GM12878 (cell line): ENCODE results near the gene OCLN. TPM values are rescaled to one million over a fixed set of nuclear protein-coding genes. Genes with fewer than 3 reads are reported as not detected.

Experiments
- ATAC-seq: fragments of 200-7000 bp; cut with Tn5 transposase; 3 replicates; pipeline ENCODE4 v1.9.1; 2020; ENCODE audit warnings: mild to moderate bottlenecking, moderate library complexity
- BruUV-seq: library from RNA; stranded (reverse); fragments of 400-500 nt; replicated peaks from 2 replicates; lab custom pipeline; 2021; lab: Mats Ljungman, UMichigan
- CTCF ChIA-PET: fragments of 300-600 bp; sonication (Branson Sonifier 250); formaldehyde crosslinking; extraction: SDS; loops from one replicate; lab custom pipeline; 2021; ENCODE audit warnings: inconsistent platforms; lab: Yijun Ruan, JAX
- POLR2A ChIA-PET: fragments of 350-600 bp; formaldehyde crosslinking; extraction: SDS; loops from one replicate; lab custom pipeline; 2021; ENCODE audit warnings: inconsistent platforms; lab: Charles Lee
- RAD21 ChIA-PET: fragments of 300-600 bp; sonication (Branson Sonifier 250); formaldehyde crosslinking; loops from one replicate; lab custom pipeline; 2023; ENCODE audit warnings: antibody characterized with exemption; ENCODE audit not compliant: unreplicated experiment; lab: Charles Lee
- SMC1A ChIA-PET: fragments of 300-600 bp; sonication (Branson Sonifier 250); formaldehyde crosslinking; loops from one replicate; lab custom pipeline; 2023; ENCODE audit not compliant: unreplicated experiment, uncharacterized antibody; lab: Charles Lee
- DNase-seq: peaks from one replicate; pipeline ENCODE4 v3.0.0-alpha.2; 2011; ENCODE audit warnings: low read depth, low spot score
- FAIRE-seq: peaks from 3 replicates; lab custom pipeline; 2011; peaks lifted over from hg19 to GRCh38; lab: Jason Lieb, UNC
- H2AFZ ChIP-seq: 2 replicates; pipeline ENCODE4 v1.6.0; 2011; ENCODE audit warnings: low read depth, low read length, control low read depth; ENCODE audit not compliant: control insufficient read depth
- H3K27ac ChIP-seq: 2 replicates; pipeline ENCODE4 v1.5.1; 2011; ENCODE audit warnings: control low read depth; ENCODE audit not compliant: control insufficient read depth, insufficient read depth
- H3K27me3 ChIP-seq, 2 experiments: replicated peaks in 1 of 2; 2 replicates each; pipeline versions ENCODE4 v1.6.0 to v1.6.1; 2011; ENCODE audit warnings: low read length in 1 of 2; ENCODE audit not compliant: control insufficient read depth in 2 of 2, insufficient read depth in 2 of 2
- H3K36me3 ChIP-seq, 2 experiments: 2 replicates each; pipeline ENCODE4 v1.5.1; 2011; ENCODE audit warnings: low read length in 1 of 2; ENCODE audit not compliant: control insufficient read depth in 2 of 2, insufficient read depth in 2 of 2
- H3K4me1 ChIP-seq: 2 replicates; pipeline ENCODE4 v1.6.1; 2011; ENCODE audit warnings: mild to moderate bottlenecking, low read length, moderate library complexity, mixed read lengths; ENCODE audit not compliant: control insufficient read depth, insufficient read depth
- H3K4me2 ChIP-seq: 2 replicates; pipeline ENCODE4 v1.6.0; 2011; ENCODE audit warnings: control low read depth; ENCODE audit not compliant: control insufficient read depth, insufficient read depth
- H3K4me3 ChIP-seq: fragments of 200-600 bp; sonication (generic); 2 replicates; pipeline ENCODE4 v1.5.1; 2016
- H3K79me2 ChIP-seq: 2 replicates; pipeline ENCODE4 v1.6.0; 2011; ENCODE audit warnings: low read length; ENCODE audit not compliant: control insufficient read depth, insufficient read depth
- H3K9ac ChIP-seq: 2 replicates; pipeline ENCODE4 v1.8.0; 2011; ENCODE audit warnings: low read length, control low read depth, mixed read lengths; ENCODE audit not compliant: control insufficient read depth, insufficient read depth
- H3K9me3 ChIP-seq: replicated peaks from 3 replicates; pipeline ENCODE4 v1.5.1; 2011; ENCODE audit warnings: mild to moderate bottlenecking, low read length; ENCODE audit not compliant: control insufficient read depth, insufficient read depth
- H4K20me1 ChIP-seq: 2 replicates; pipeline ENCODE4 v1.6.0; 2011; ENCODE audit not compliant: control insufficient read depth, insufficient read depth
- CBFB ChIP-seq: IDR thresholded peaks from 2 replicates; pipeline ENCODE4 v1.6.1; 2016; ENCODE audit warnings: antibody characterized with exemption, low read depth
- ETV6 ChIP-seq, 2 experiments: fragments of 450-650 bp in 1 of 2; IDR thresholded peaks in 1 of 2; conservative IDR thresholded peaks in 1 of 2; 2 replicates each; pipeline ENCODE4 v1.6.1; 2014; ENCODE audit warnings: antibody characterized with exemption in 1 of 2, borderline replicate concordance in 1 of 2, low read depth in 1 of 2, mild to moderate bottlenecking in 1 of 2, moderate library complexity in 1 of 2
- NFIC ChIP-seq: IDR thresholded peaks from 2 replicates; pipeline ENCODE4 v1.6.1; 2012; ENCODE audit warnings: low read depth, mild to moderate bottlenecking, inconsistent platforms, low read length, moderate library complexity
- POLR2AphosphoS5 ChIP-seq: IDR thresholded peaks from 2 replicates; pipeline ENCODE4 v1.6.1; 2011; ENCODE audit warnings: mild to moderate bottlenecking, low read length, inconsistent platforms
- ZNF24 ChIP-seq: fragments of 450-650 bp; IDR thresholded peaks from 2 replicates; pipeline ENCODE4 v1.6.1; 2017; ENCODE audit warnings: antibody characterized with exemption, mild to moderate bottlenecking
- WGBS: methylation state at CpG from one replicate; pipeline ENCODE4 v1.1.6; 2016; ENCODE audit warnings: low lambda C conversion rate; ENCODE audit not compliant: insufficient replicate concordance, insufficient coverage; ENCODE audit errors: missing lambda C conversion rate; 5-methylcytosine and 5-hydroxymethylcytosine counted together
- in situ Hi-C: fragments of 300-500 bp; cut with MboI; formaldehyde crosslinking; loops from 9 replicates; pipeline ENCODE4 v1.14.3; 2018; ENCODE audit warnings: mixed read lengths
- intact Hi-C: fragments of 100-400 bp; cut with micrococcal nuclease; formaldehyde crosslinking; loops from one replicate; pipeline ENCODE4 v1.14.2; 2022; ENCODE audit not compliant: unreplicated experiment
- polyA plus RNA-seq, 11 experiments: library from polyadenylated mRNA; depleted of rRNA in 4 of 11; unstranded in 6 of 11; stranded (reverse) in 5 of 11; fragments of >200 nt; fragmentation: Nextera tagmentation in 4 of 11; fragmentation: Illumina TruSeq in 1 of 11; extraction: Ambion mirVana in 4 of 11; extraction: Trizol in 1 of 11; gene quantifications; 1 replicate in 1 of 11; 2 replicates in 10 of 11; pipeline versions ENCODE4 v1.2.1 to v1.2.3, GENCODE V29; 2011 to 2016; ENCODE audit warnings: inconsistent platforms in 2 of 11, missing spikeins in 2 of 11, low read depth in 1 of 11
- total RNA-seq, 4 experiments: library from RNA; depleted of rRNA in 3 of 4; stranded (reverse); fragments of >200 nt in 3 of 4; fragmentation: Illumina TruSeq in 1 of 4; extraction: Trizol in 1 of 4; gene quantifications; 2 replicates each; pipeline versions ENCODE4 v1.2.1 to v1.2.3, GENCODE V29; 2013 to 2021
- TF ChIP-seq, protein P1 (sequence below): fragments of 450-650 bp; IDR thresholded peaks from 2 replicates; pipeline ENCODE4 v1.6.1; 2016; ENCODE audit warnings: mild to moderate bottlenecking
- TF ChIP-seq, protein P2 (sequence below): IDR thresholded peaks from 2 replicates; pipeline ENCODE4 v1.6.1; 2011; ENCODE audit warnings: borderline replicate concordance, low read depth, mild to moderate bottlenecking, moderate library complexity, low read length; ENCODE audit not compliant: insufficient read depth, poor library complexity, severe bottlenecking
- TF ChIP-seq, protein P3 (sequence below): IDR thresholded peaks from 2 replicates; pipeline ENCODE4 v1.6.1; 2012; ENCODE audit warnings: low read depth, low read length, improper control_type of control experiment

The OCLN gene
- total and polyA plus RNA-seq, 10 of the 15 experiments (the other 5 are each of a cell fraction or from before 2014, with no cell fraction given) = 2.0 to 26.5 (median 17.0) TPM

DNA sequence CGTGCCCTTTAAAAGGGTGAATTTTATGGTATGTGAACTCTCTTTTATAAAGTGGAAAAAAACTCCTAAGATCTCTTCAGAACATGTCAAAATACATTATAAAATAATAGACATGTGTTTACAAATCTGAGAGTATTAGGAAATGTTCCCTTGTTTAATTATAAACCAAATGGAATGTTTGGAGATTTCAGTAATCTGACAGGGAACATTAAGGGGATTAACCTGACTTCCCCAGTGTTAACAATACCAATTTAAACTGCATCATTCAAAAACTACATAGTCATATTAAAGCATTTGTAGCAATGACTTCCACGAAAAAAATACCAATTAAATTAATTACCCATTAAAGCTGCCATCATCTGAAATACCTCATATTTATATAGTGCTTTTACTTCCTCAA is 1.6 kb upstream of the OCLN start (continued):
- TF ChIP-seq CBFB = no peak
- TF ChIP-seq POLR2AphosphoS5 = no peak
- TF ChIP-seq, protein P1, sequence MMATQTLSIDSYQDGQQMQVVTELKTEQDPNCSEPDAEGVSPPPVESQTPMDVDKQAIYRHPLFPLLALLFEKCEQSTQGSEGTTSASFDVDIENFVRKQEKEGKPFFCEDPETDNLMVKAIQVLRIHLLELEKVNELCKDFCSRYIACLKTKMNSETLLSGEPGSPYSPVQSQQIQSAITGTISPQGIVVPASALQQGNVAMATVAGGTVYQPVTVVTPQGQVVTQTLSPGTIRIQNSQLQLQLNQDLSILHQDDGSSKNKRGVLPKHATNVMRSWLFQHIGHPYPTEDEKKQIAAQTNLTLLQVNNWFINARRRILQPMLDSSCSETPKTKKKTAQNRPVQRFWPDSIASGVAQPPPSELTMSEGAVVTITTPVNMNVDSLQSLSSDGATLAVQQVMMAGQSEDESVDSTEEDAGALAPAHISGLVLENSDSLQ = no peak

DNA sequence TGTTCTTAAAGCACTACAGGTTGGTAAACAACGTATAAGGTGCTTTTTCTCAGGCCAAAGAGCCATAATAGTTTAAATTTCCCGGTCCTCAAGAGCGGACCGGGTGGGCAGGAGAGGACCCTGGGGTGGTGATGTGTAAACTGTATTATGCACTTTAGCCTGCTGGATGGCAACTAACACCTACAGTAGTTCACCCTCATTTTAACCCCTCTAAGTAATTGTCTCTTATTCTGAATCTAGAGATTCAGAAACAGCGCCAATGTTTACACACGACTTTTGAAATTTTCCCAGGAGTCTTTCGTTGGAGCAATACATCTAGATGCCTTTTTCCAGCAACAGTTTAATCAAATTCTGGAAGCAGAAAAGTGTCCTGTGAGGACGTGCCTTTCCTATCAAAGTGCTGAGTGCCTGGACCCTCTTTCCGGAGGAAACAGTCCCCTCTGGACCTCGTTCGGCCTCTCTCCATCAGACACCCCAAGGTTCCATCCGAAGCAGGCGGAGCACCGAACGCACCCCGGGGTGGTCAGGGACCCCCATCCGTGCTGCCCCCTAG is 676 bp upstream of the OCLN start:
- Histone ChIP-seq H3K9ac (peak overlapping the region; percentile 43; the same call in 1 of the 2 replicates), H3K9me3 (no peaks in the 10 kb centered on the region), H2AFZ (peak overlapping the region; percentile 92), H3K36me3 (no peaks in the 10 kb centered on the region), H3K4me3 (peak overlapping the region; percentile 97), H4K20me1 (no peaks in the 10 kb centered on the region), H3K4me2 (peak overlapping the region; percentile 86), H3K79me2 (peaks cover 30% of the 10 kb centered on the region), H3K4me1 (peaks cover 7% of the 10 kb centered on the region; the same call in 1 of the 2 replicates), H3K27me3 (no peaks in the 10 kb centered on the region; a peak in 1 of 4 replicates), H3K27ac (no peak overlapping the region)
- WGBS = 60% methylated on average over 13 of the region's 17 CpGs
- in situ Hi-C loops (no loop called here), intact Hi-C loops (loop anchor here (2.0 to 10.0 kb wide), 4 partner anchors 59 to 397 kb away; partner anchors contain the start of genes MARVELD2 and SLC30A5)
- no TSS peak for BruUV-seq
- RAD21 ChIA-PET = no interaction called here
- CTCF ChIA-PET = no interaction called here
- 0 out of 4 replicates have a peak, but pooled peaks of 1 of the 2 experiments have one; percentile 8 for TF ChIP-seq ETV6 (conservative IDR thresholded peaks at IDR 0.05 in 1 of 2, IDR thresholded peaks at IDR 0.05 in 1 of 2; ENCODE audit: borderline replicate concordance in 1 of 2, low read depth in 1 of 2)
- TF ChIP-seq, protein P2, sequence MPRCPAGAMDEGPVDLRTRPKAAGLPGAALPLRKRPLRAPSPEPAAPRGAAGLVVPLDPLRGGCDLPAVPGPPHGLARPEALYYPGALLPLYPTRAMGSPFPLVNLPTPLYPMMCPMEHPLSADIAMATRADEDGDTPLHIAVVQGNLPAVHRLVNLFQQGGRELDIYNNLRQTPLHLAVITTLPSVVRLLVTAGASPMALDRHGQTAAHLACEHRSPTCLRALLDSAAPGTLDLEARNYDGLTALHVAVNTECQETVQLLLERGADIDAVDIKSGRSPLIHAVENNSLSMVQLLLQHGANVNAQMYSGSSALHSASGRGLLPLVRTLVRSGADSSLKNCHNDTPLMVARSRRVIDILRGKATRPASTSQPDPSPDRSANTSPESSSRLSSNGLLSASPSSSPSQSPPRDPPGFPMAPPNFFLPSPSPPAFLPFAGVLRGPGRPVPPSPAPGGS = no peak
- TF ChIP-seq, protein P3, sequence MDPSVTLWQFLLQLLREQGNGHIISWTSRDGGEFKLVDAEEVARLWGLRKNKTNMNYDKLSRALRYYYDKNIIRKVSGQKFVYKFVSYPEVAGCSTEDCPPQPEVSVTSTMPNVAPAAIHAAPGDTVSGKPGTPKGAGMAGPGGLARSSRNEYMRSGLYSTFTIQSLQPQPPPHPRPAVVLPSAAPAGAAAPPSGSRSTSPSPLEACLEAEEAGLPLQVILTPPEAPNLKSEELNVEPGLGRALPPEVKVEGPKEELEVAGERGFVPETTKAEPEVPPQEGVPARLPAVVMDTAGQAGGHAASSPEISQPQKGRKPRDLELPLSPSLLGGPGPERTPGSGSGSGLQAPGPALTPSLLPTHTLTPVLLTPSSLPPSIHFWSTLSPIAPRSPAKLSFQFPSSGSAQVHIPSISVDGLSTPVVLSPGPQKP = no peak
- TF ChIP-seq NFIC = no peak
- no peak for TF ChIP-seq ZNF24
- DNase-seq = no peak
- ATAC-seq = no peak
- FAIRE-seq = no peak
- SMC1A ChIA-PET = no interaction called here
- POLR2A ChIA-PET = no interaction called here
